Measurements from ENCODE around the gene IER5. TPM values are rescaled to one million over a fixed set of nuclear protein-coding genes. Genes with fewer than 3 reads are reported as not detected.
A peak's percentile ranks its signal among the peaks of the same experiment; 100 is the strongest.

Gene IER5
- total and polyA plus RNA-seq, 9 of the 15 experiments (the other 6 are each of a cell fraction or from before 2014, with no cell fraction given) = 2.4 to 32.1 (median 12.0) TPM

GRCh38 chr1:181112071-181112929, 23.8 kb downstream of the IER5 start (continued):
- TF ChIP-seq USF1 (CRISPR knock-in tag; IDR thresholded peaks at IDR 0.05) = no peak
- TF ChIP-seq XRCC5 (IDR thresholded peaks at IDR 0.05; ENCODE audit: low read depth, low read length) = no peak
- TF ChIP-seq ZNF444 (CRISPR knock-in tag; IDR thresholded peaks at IDR 0.05) = no peak
- TF ChIP-seq GATAD2B (IDR thresholded peaks at IDR 0.05; ENCODE audit: borderline replicate concordance) = no peak
- no peak for TF ChIP-seq DACH1 (IDR thresholded peaks at IDR 0.05; ENCODE audit: partially characterized antibody)
- TF ChIP-seq ILF3 (IDR thresholded peaks at IDR 0.05; ENCODE audit: borderline replicate concordance) = no peak
- TF ChIP-seq ZNF165 (CRISPR knock-in tag; IDR thresholded peaks at IDR 0.05; ENCODE audit: borderline replicate concordance) = no peak
- TF ChIP-seq, protein P1, sequence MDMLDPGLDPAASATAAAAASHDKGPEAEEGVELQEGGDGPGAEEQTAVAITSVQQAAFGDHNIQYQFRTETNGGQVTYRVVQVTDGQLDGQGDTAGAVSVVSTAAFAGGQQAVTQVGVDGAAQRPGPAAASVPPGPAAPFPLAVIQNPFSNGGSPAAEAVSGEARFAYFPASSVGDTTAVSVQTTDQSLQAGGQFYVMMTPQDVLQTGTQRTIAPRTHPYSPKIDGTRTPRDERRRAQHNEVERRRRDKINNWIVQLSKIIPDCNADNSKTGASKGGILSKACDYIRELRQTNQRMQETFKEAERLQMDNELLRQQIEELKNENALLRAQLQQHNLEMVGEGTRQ (CRISPR knock-in tag; IDR thresholded peaks at IDR 0.05) = no peak
- TF ChIP-seq ZKSCAN3 (CRISPR knock-in tag; IDR thresholded peaks at IDR 0.05) = no peak
- TF ChIP-seq IRF2 (CRISPR knock-in tag; IDR thresholded peaks at IDR 0.05) = no peak
- TF ChIP-seq ZNF197 (CRISPR knock-in tag; IDR thresholded peaks at IDR 0.05; ENCODE audit: low read depth) = no peak
- TF ChIP-seq ZNF175 (CRISPR knock-in tag; IDR thresholded peaks at IDR 0.05; ENCODE audit: low read depth) = no peak
- TF ChIP-seq TEAD1 (CRISPR knock-in tag; IDR thresholded peaks at IDR 0.05) = no peak; a peak in 1 of 4 replicates
- no peak for TF ChIP-seq SIN3B (IDR thresholded peaks at IDR 0.05; ENCODE audit: low read depth)
- TF ChIP-seq ARID1B (IDR thresholded peaks at IDR 0.05) = peak; percentile 86
- no peak for TF ChIP-seq MCM5 (IDR thresholded peaks at IDR 0.05; ENCODE audit: low read depth)
- TF ChIP-seq HSF4 (CRISPR knock-in tag; IDR thresholded peaks at IDR 0.05; ENCODE audit: borderline replicate concordance) = no peak
- no peak for TF ChIP-seq ZNF830 (CRISPR knock-in tag; IDR thresholded peaks at IDR 0.05)
- no peak for TF ChIP-seq HIVEP1 (CRISPR knock-in tag; IDR thresholded peaks at IDR 0.05)
- no peak for TF ChIP-seq DNMT1 (IDR thresholded peaks at IDR 0.05)
- TF ChIP-seq ZNF449 (CRISPR knock-in tag; IDR thresholded peaks at IDR 0.05) = no peak
- no peak; the same call in 1 of the 2 replicates for TF ChIP-seq ATF6 (CRISPR knock-in tag; IDR thresholded peaks at IDR 0.05)
- no peak for TF ChIP-seq SIX5 (IDR thresholded peaks at IDR 0.05; ENCODE audit: borderline replicate concordance in 1 of 2, insufficient read depth in 1 of 2, low read depth in 1 of 2, low read length in 2 of 2)
- TF ChIP-seq TFAM (CRISPR knock-in tag; conservative IDR thresholded peaks at IDR 0.05) = no peak
